Erythroblast (primary cell): ENCODE data around the gene CDC37.

Experiments used
- GATA1 ChIP-seq: IDR thresholded peaks from 2 replicates; pipeline ENCODE4 v1.6.1; 2011; ENCODE audit warnings: low read depth, mild to moderate bottlenecking, control low read depth, low read length, moderate library complexity
- POLR2A ChIP-seq: IDR thresholded peaks from 2 replicates; pipeline ENCODE4 v1.6.1; 2011; ENCODE audit warnings: mild to moderate bottlenecking, low read length

DNA sequence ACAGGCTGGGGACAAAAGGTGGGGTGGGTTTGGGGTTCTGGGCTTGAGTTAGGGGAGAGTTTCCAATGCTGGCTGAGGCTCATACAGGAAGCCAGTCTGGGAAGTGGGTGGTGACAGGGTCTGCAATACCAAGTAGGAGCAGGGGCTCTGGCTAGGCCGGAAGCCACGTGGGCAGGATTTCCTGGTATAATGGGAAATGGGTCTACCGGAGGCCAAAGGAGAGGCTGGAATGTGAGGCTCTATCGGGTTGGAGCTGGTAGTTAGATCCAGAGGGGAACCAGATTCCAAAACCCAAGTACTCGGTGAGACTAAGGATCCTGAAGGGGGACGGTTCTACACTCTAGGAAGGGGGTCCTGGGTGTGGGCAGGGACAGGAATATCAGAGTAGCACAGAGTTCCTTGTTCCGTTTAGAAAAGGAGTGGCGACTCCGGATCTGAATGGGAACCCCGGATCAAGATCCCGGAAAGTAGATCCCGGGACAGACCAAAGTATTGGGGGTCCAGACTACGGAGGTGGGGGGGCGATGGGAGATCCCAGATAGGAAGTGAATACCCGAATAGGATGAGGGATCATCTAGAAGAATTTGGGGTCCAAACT, 802 bp downstream of the CDC37 start:
- TF ChIP-seq POLR2A (no peak), GATA1 (no peak)
